Tibial artery (tissue), 4 donors: ENCODE results near the gene DLG1.

ENCODE experiments used
- DNase-seq, 2 donors: peaks; one replicate each; pipeline ENCODE4 v3.0.0-alpha.2; 2019
- H3K27ac ChIP-seq, 2 donors: fragments of 200-600 bp; sonication (generic) in 1 of 2; 1 replicate in 1 of 2; 2 replicates in 1 of 2; pipeline ENCODE4 v1.5.1; 2018 to 2019; ENCODE audit warnings: mild to moderate bottlenecking in 1 of 2
- H3K27me3 ChIP-seq, 2 donors: fragments of 200-600 bp; sonication (generic) in 1 of 2; one replicate each; pipeline versions ENCODE4 v1.5.1 to v1.6.0; 2016 to 2019
- H3K36me3 ChIP-seq, 3 donors: fragments of 200-600 bp; sonication (generic) in 2 of 3; one replicate each; pipeline ENCODE4 v1.5.1; 2016 to 2019; ENCODE audit warnings: mild to moderate bottlenecking in 2 of 3
- H3K4me1 ChIP-seq, 4 donors: fragments of 200-600 bp; sonication (generic) in 2 of 4; 1 replicate in 3 of 4; 2 replicates in 1 of 4; pipeline ENCODE4 v1.5.1; 2016 to 2019
- H3K4me3 ChIP-seq, 2 donors: fragments of 200-600 bp; sonication (generic) in 1 of 2; 1 replicate in 1 of 2; 2 replicates in 1 of 2; pipeline ENCODE4 v1.5.1; 2018 to 2019; ENCODE audit warnings: mild to moderate bottlenecking in 2 of 2
- H3K9me3 ChIP-seq, 3 donors: fragments of 200-600 bp; sonication (generic) in 1 of 3; one replicate each; pipeline ENCODE4 v1.5.1; 2016 to 2019
- CTCF ChIP-seq, 2 experiments: fragments of 200-600 bp in 1 of 2; fragments of 450-650 bp in 1 of 2; IDR thresholded peaks; one replicate each; pipeline ENCODE4 v1.5.1; 2017 to 2019; ENCODE audit warnings: antibody characterized with exemption in 2 of 2, mild to moderate bottlenecking in 1 of 2, moderate library complexity in 1 of 2
- intact Hi-C: fragments of 100-400 bp; cut with DNase I; formaldehyde crosslinking; loops from one replicate; pipeline ENCODE4 v1.15.0; 2023; ENCODE audit warnings: low total_unique reads

Gene DLG1

GRCh38 chr3:197139586-197139985, 158.8 kb downstream of the DLG1 start:
- peaks cover 16 to 30% (median 28%) of the 10 kb centered on the region in 3 donors for H3K36me3 ChIP-seq
- no peak overlapping the region for H3K4me3 ChIP-seq
- no peaks in the 10 kb centered on the region for H3K9me3 ChIP-seq
- intact Hi-C loops = no loop called here
- no peaks in the 10 kb centered on the region for H3K27me3 ChIP-seq
- no peak overlapping the region for H3K27ac ChIP-seq
- DNase-seq = no peak
- peaks cover 0 to under 1% (median 0%) of the 10 kb centered on the region in 4 donors for H3K4me1 ChIP-seq
- TF ChIP-seq CTCF (IDR thresholded peaks at IDR 0.05) = no peak

GRCh38 chr3:197137751-197138150, 160.7 kb downstream of the DLG1 start:
- DNase-seq = no peak
- peaks cover 0 to 5% (median 2%) of the 10 kb centered on the region in 4 donors for H3K4me1 ChIP-seq
- intact Hi-C loops = no loop called here
- peaks cover 16 to 42% (median 31%) of the 10 kb centered on the region in 3 donors for H3K36me3 ChIP-seq
- TF ChIP-seq CTCF (IDR thresholded peaks at IDR 0.05) = no peak
- H3K27me3 ChIP-seq = no peaks in the 10 kb centered on the region
- no peak overlapping the region for H3K4me3 ChIP-seq
- no peak overlapping the region for H3K27ac ChIP-seq
- no peaks in the 10 kb centered on the region for H3K9me3 ChIP-seq

- Histone ChIP-seq H3K27me3 (no peaks in the 10 kb centered on the region), H3K27ac (no peak overlapping the region), H3K4me3 (no peak overlapping the region), H3K36me3 (peaks cover 16 to 42% (median 31%) of the 10 kb centered on the region in 3 donors), H3K9me3 (no peaks in the 10 kb centered on the region), H3K4me1 (peaks cover 0 to 5% (median 2%) of the 10 kb centered on the region in 4 donors)
- intact Hi-C loops = no loop called here
- TF ChIP-seq CTCF (IDR thresholded peaks at IDR 0.05) = no peak
- DNase-seq = no peak
Measured at GRCh38 chr3:197136744-197137143, 161.7 kb downstream of the DLG1 start.

- Histone ChIP-seq H3K36me3 (peaks cover 20 to 42% (median 31%) of the 10 kb centered on the region in 3 donors), H3K9me3 (no peaks in the 10 kb centered on the region), H3K4me3 (no peak overlapping the region), H3K27ac (no peak overlapping the region), H3K27me3 (no peaks in the 10 kb centered on the region), H3K4me1 (peaks cover 0 to 5% (median 2%) of the 10 kb centered on the region in 4 donors)
- no peak for TF ChIP-seq CTCF (IDR thresholded peaks at IDR 0.05)
- intact Hi-C loops = no loop called here
- DNase-seq = no peak
Measured at GRCh38 chr3:197135212-197135611, 163.2 kb downstream of the DLG1 start.

DNA sequence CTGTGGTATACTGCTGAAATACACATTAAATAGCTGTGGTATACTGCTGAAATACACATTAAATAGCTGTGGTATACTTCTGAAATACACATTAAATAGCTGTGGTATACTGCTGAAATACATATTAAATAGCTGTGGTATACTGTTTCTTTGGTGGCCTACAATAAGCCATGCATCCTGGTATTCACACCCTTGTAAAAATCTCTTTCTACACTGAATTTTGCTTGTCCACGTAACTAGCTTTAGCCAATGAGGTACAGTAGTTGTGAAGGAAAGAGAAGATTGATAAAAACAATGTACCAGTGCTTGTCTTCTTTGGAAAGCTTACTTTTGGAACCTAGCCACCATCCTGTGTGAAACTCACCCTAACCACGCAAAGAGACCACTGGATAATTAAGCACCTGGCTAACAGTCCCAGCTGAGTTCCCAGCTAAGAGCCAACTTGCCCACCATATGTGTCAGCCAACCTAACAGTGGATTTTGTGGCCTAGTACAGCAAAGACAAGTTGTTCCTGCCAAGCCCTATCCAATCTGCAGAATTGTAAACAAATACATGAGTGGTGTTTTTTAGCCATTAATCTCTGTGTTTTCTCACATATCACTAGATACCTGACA, 165.4 kb downstream of the DLG1 start:
- Histone ChIP-seq H3K27me3 (no peaks in the 10 kb centered on the region), H3K9me3 (no peaks in the 10 kb centered on the region), H3K36me3 (peaks cover 36 to 57% (median 46%) of the 10 kb centered on the region in 3 donors), H3K27ac (no peak overlapping the region), H3K4me3 (no peak overlapping the region), H3K4me1 (peaks cover 0 to 5% (median 2%) of the 10 kb centered on the region in 4 donors)
- intact Hi-C loops = no loop called here
- DNase-seq = no peak
- TF ChIP-seq CTCF (IDR thresholded peaks at IDR 0.05) = no peak
